ENCODE results near the gene MYCL. TPM values are rescaled to one million over a fixed set of nuclear protein-coding genes. Genes with fewer than 3 reads are reported as not detected.

Gene MYCL
- total and polyA plus RNA-seq, 2 of the 8 experiments (the other 6 are each of a cell fraction or from before 2014, with no cell fraction given): 20.3 to 28.8 TPM

DNA sequence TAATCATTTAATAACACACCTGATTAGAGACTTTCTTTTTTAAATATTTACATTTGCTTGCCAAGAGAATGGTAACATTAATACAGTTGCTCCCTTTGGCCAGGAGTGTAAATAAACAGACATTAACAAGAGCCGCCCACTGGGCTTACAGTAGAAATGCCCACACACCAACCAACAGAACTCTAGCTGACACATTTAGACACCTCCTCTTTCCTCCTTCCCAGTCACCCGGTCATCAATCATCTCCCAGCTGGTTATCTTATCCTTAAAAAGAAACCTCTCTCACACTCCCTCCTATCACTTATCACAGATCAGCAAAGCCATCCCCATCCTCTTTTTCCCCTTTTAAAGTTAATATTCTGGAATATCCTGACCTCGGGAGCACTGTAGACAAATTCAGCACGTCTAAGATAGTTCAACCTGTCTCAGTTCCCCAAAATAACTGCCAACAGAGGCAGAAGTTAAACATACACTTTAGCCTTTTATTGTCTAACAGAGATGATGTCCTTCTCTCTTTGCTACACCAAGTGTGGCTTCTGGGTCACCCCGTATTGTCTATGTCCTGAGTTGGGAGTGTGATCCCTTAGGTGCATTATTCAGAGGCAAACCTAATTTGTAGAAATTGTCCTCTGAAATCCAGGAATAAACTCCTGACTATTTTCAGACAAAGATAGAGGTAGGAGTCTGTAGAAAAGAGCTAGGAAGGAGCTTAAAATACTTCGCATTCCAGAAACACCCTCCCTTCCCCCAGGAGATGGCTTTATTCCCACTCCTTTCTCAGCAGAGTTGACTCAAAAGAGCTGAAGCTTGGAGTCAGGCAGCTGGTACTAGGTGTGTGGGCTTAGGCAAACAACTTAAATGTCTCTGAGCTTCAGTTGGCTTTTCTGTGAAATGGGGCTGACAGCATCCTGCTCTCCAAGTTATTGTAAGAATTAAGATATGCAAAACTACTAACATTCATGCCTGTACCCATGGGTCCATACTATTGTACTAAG is 8.8 kb downstream of the MYCL start (continued):
- TF ChIP-seq, protein P1, sequence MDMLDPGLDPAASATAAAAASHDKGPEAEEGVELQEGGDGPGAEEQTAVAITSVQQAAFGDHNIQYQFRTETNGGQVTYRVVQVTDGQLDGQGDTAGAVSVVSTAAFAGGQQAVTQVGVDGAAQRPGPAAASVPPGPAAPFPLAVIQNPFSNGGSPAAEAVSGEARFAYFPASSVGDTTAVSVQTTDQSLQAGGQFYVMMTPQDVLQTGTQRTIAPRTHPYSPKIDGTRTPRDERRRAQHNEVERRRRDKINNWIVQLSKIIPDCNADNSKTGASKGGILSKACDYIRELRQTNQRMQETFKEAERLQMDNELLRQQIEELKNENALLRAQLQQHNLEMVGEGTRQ (IDR thresholded peaks at IDR 0.05; ENCODE audit: low read length): no peak
- TF ChIP-seq SIRT6 (IDR thresholded peaks at IDR 0.05; ENCODE audit: low read length) (no peak), TCF12 (IDR thresholded peaks at IDR 0.05; ENCODE audit: low read depth, low read length) (no peak), PHF8 (conservative IDR thresholded peaks at IDR 0.05; ENCODE audit: low read depth, low read length) (no peak), SIN3A (conservative IDR thresholded peaks at IDR 0.05 in 1 of 2, IDR thresholded peaks at IDR 0.05 in 1 of 2; ENCODE audit: low read depth in 1 of 2, low read length in 2 of 2) (peak in 1 of 2 experiments; percentile 67; a peak in 2 of 4 replicates), RBBP5 (IDR thresholded peaks at IDR 0.05; ENCODE audit: borderline replicate concordance, low read depth, low read length) (peak; percentile 90), TEAD4 (IDR thresholded peaks at IDR 0.05; ENCODE audit: low read depth, low read length) (peak; percentile 98), POU5F1 (IDR thresholded peaks at IDR 0.05; ENCODE audit: low read depth, low read length) (no peak), HDAC2 (IDR thresholded peaks at IDR 0.05; ENCODE audit: borderline replicate concordance in 1 of 2, low read depth in 2 of 2, low read length in 2 of 2) (0 out of 4 replicates have a peak, but pooled peaks of 1 of the 2 experiments have one; percentile 21), BCL11A (IDR thresholded peaks at IDR 0.05; ENCODE audit: low read depth in 2 of 2, low read length in 2 of 2) (no peak), ASH2L (IDR thresholded peaks at IDR 0.05; ENCODE audit: low read length) (peak; percentile 92), BACH1 (IDR thresholded peaks at IDR 0.05; ENCODE audit: low read length) (no peak), ZNF274 (IDR thresholded peaks at IDR 0.05; ENCODE audit: borderline replicate concordance, extremely low read depth, low read length) (no peak), NRF1 (IDR thresholded peaks at IDR 0.05; ENCODE audit: low read depth, low read length) (no peak), CBX5 (IDR thresholded peaks at IDR 0.05; ENCODE audit: low read depth, low read length) (no peak), GABPA (IDR thresholded peaks at IDR 0.05; ENCODE audit: borderline replicate concordance, insufficient read depth, low read length) (no peak), GTF2F1 (IDR thresholded peaks at IDR 0.05; ENCODE audit: borderline replicate concordance, low read depth, low read length) (no peak), RAD21 (IDR thresholded peaks at IDR 0.05 in 1 of 2, conservative IDR thresholded peaks at IDR 0.05 in 1 of 2; ENCODE audit: low read depth in 2 of 2, low read length in 2 of 2) (peak; percentile 8 to 17; a peak in 2 of 4 replicates), POLR2A (IDR thresholded peaks at IDR 0.05; ENCODE audit: control extremely low read depth in 1 of 2, low read depth in 2 of 2, low read length in 2 of 2) (peak; percentile 30 to 41; a peak in 2 of 3 replicates)
- TF ChIP-seq, protein P2, sequence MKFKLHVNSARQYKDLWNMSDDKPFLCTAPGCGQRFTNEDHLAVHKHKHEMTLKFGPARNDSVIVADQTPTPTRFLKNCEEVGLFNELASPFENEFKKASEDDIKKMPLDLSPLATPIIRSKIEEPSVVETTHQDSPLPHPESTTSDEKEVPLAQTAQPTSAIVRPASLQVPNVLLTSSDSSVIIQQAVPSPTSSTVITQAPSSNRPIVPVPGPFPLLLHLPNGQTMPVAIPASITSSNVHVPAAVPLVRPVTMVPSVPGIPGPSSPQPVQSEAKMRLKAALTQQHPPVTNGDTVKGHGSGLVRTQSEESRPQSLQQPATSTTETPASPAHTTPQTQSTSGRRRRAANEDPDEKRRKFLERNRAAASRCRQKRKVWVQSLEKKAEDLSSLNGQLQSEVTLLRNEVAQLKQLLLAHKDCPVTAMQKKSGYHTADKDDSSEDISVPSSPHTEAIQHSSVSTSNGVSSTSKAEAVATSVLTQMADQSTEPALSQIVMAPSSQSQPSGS (IDR thresholded peaks at IDR 0.05; ENCODE audit: low read length): peak; percentile 53; the same call in 1 of the 2 replicates

All from H1 (cell line).